Brain microvascular endothelial cell (primary cell): ENCODE results near the gene KCND1.

ENCODE experiments used
- DNase-seq: peaks from one replicate; pipeline ENCODE4 v3.0.0-alpha.2; 2020
- H3K27ac ChIP-seq: fragments of 250-450 bp; sonication (Bioruptor Pico); 2 replicates; pipeline ENCODE4 v1.5.1; 2020; ENCODE audit warnings: mild to moderate bottlenecking, moderate library complexity
- H3K27me3 ChIP-seq: fragments of 250-450 bp; sonication (Bioruptor Pico); replicated peaks from 2 replicates; pipeline ENCODE4 v1.5.1; 2020; ENCODE audit warnings: mild to moderate bottlenecking
- H3K36me3 ChIP-seq: fragments of 250-450 bp; sonication (Bioruptor Pico); replicated peaks from 2 replicates; pipeline ENCODE4 v1.5.1; 2020; ENCODE audit warnings: mild to moderate bottlenecking
- H3K4me3 ChIP-seq: 2 replicates; pipeline ENCODE4 v1.5.1; 2011; ENCODE audit warnings: low read depth, mild to moderate bottlenecking, control low read depth, low read length, moderate library complexity
- CTCF ChIP-seq: IDR thresholded peaks from 2 replicates; pipeline ENCODE4 v1.5.1; 2011; ENCODE audit warnings: low read depth, mild to moderate bottlenecking, moderate library complexity, low read length, control low read depth, inconsistent platforms; ENCODE audit errors: missing control alignments
- in situ Hi-C: cut with HindIII; loops from 2 replicates; pipeline ENCODE4 v1.10.0; 2017; ENCODE audit warnings: low sequenced_read_pairs, low pct_ligation_motif_present

KCND1 gene

GRCh38 chrX:48934581-48935300 lies 36.9 kb downstream of the KCND1 start:
- DNase-seq = no peak
- in situ Hi-C loops = no loop called here
- Histone ChIP-seq H3K4me3 (no peak overlapping the region), H3K27ac (no peak overlapping the region), H3K36me3 (peaks cover 5% of the 10 kb centered on the region), H3K27me3 (no peaks in the 10 kb centered on the region)
- no peak for TF ChIP-seq CTCF

GRCh38 chrX:48933757-48934156 lies 37.9 kb downstream of the KCND1 start:
- Histone ChIP-seq H3K4me3 (no peak overlapping the region), H3K36me3 (peaks cover 5% of the 10 kb centered on the region), H3K27ac (no peak overlapping the region), H3K27me3 (no peaks in the 10 kb centered on the region)
- no peak for DNase-seq
- in situ Hi-C loops = no loop called here
- TF ChIP-seq CTCF = no peak

GRCh38 chrX:48927736-48928382 lies 43.8 kb downstream of the KCND1 start:
- no peak for DNase-seq
- H3K36me3 ChIP-seq = peaks cover 7% of the 10 kb centered on the region
- TF ChIP-seq CTCF = no peak
- in situ Hi-C loops = no loop called here
- no peaks in the 10 kb centered on the region for H3K27me3 ChIP-seq
- no peak overlapping the region for H3K27ac ChIP-seq
- H3K4me3 ChIP-seq = no peak overlapping the region

- Histone ChIP-seq H3K27ac (no peak overlapping the region), H3K36me3 (peaks cover 7% of the 10 kb centered on the region), H3K4me3 (no peak overlapping the region), H3K27me3 (no peaks in the 10 kb centered on the region)
- in situ Hi-C loops = no loop called here
- DNase-seq = no peak
- no peak for TF ChIP-seq CTCF
Measured at GRCh38 chrX:48927123-48927522, 44.5 kb downstream of the KCND1 start.

- H3K27ac ChIP-seq = no peak overlapping the region
- TF ChIP-seq CTCF = no peak
- peaks cover 7% of the 10 kb centered on the region for H3K36me3 ChIP-seq
Measured at GRCh38 chrX:48924270-48924669, 47.4 kb downstream of the KCND1 start.

More at GRCh38 chrX:48924270-48924669, 47.4 kb downstream of the KCND1 start:
- H3K4me3 ChIP-seq = no peak overlapping the region
- H3K27me3 ChIP-seq = no peaks in the 10 kb centered on the region
- in situ Hi-C loops = no loop called here
- DNase-seq = no peak
